Posterior vena cava (tissue), 2 donors: ENCODE results near the gene PHB1. TPM values are rescaled to one million over a fixed set of nuclear protein-coding genes. Genes with fewer than 3 reads are reported as not detected.
A peak's percentile ranks its signal among the peaks of the same experiment; 100 is the strongest.
"Not testable (repeated sequence)": the region's sequence is repeated elsewhere in the genome, so short reads cannot be mapped to it uniquely, and the experiment has no call there.

ENCODE experiments used
- DNase-seq: peaks from one replicate; pipeline ENCODE4 v3.0.0-alpha.2; 2020; ENCODE audit warnings: low spot score
- intact Hi-C, 2 donors: fragments of 100-400 bp; cut with DNase I; formaldehyde crosslinking; loops; one replicate each; pipeline versions ENCODE4 v1.14.1 to v1.14.2; 2022 to 2023
- total RNA-seq, 2 donors: library from RNA; stranded (reverse); fragmentation: NEBNext Ultra II Directional; extraction: Animal tissue kit (Norgen Biotek cat#: 25700); gene quantifications; one replicate each; pipeline ENCODE4 v1.2.1, GENCODE V29; 2021
- donor health status: DM: yes; HTN: yes; CAD: no.
- donor health status: DM: yes; HTN: yes; CAD: no.

The PHB1 gene
- total RNA-seq, 2 donors from 2014 or later, result 102 to 111 TPM

GRCh38 chr17:49388290-49388640 is 26.4 kb downstream of the PHB1 start:
- intact Hi-C loops, result no loop called here

GRCh38 chr17:49387498-49388289 is 27.0 kb downstream of the PHB1 start:
- intact Hi-C loops, result no loop called here
- DNase-seq, result no peak

More at GRCh38 chr17:49388290-49388640, 26.4 kb downstream of the PHB1 start:
- no peak for DNase-seq

DNA sequence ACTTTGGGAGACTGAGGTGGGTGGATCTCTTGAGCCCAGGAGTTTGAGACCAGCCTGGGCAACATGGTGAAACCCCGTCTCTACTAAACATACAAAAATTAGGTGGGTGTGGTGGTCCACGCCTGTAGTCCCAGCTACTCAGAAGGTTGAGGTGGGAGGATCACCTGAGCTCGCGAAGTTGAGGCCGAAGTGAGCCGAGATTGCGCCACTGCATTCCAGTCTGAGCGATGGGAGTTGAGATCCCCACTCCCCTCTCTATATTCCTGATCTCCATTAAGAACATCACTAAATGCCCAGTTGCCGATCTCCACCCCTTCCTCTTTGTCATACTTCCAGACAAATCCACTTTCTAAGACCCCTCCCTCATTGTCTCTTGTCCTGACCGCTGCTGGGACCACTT is 28.3 kb downstream of the PHB1 start:
- intact Hi-C loops, result no loop called here
- DNase-seq, result no peak

DNA sequence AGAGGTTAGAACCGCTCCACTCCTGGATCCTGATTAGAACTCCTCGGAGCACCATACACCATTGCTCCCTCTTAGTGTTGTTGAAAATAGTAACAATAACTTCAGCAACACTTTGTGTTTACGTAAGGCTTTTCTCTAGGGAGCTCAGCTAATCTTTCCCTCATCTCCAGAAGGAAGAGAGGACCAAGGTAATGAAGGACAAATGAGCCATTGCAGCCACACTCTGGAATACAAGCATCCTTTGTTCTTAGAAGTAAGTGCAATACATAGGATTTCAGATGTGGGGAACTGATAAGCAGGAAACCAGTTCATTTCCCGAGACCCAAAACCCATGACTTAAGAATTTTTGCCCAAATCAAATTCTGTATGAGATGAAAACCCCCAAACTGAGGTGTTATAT is 29.7 kb downstream of the PHB1 start:
- intact Hi-C loops, result no loop called here
- DNase-seq, result no peak

- intact Hi-C loops, result loop anchor here in 1 of 2 donors (1.0 kb wide), 1 partner anchor 73 kb away; no protein-coding TSS in a partner anchor
Measured at GRCh38 chr17:49383060-49383459, 31.6 kb downstream of the PHB1 start.

DNA sequence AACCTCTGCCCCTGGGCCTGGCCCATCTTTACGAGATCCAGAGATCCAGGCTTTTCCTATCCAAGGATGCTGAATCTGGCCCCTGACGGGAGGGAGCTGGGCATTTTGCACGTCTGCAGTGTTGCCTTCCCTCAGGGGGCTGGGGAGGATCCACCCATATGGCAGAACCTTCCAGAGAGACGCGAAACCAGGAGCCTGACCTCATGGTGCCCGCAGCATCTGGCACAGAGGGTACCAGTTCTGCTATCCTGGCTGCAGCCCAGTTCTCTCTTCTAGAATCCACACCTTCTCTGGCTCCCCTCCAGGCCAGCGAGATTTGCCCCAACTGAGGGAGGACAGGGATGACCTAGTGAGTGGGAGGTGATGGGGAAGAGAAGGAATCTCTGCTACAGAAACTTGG is 32.1 kb downstream of the PHB1 start:
- DNase-seq, result peak; percentile 60
- intact Hi-C loops, result no loop called here

More at GRCh38 chr17:49383060-49383459, 31.6 kb downstream of the PHB1 start:
- DNase-seq, result peak; percentile 41

DNA sequence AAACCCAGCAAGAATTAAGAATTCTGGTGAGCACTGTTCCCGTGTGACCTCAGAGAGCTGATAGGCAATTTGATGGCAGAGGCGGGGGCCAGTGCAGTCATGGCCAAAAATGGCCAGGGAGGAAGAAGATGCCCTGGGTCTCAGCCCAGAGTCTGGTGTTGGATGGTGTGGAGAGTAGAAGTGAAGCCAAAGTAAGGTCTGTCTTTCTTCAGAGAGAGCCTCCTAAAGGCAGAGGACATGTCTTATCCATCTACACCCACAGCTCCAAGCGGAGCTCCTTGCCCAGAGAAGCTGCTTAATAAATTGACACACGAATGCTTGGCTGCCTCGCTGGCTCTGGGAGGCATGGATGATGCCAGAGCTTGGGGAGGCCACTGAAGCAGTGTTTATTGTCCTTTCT is 32.9 kb downstream of the PHB1 start:
- intact Hi-C loops, result no loop called here
- peak; percentile 25 for DNase-seq

GRCh38 chr17:49381033-49381432 is 33.6 kb downstream of the PHB1 start:
- DNase-seq, result no peak
- intact Hi-C loops, result no loop called here

DNA sequence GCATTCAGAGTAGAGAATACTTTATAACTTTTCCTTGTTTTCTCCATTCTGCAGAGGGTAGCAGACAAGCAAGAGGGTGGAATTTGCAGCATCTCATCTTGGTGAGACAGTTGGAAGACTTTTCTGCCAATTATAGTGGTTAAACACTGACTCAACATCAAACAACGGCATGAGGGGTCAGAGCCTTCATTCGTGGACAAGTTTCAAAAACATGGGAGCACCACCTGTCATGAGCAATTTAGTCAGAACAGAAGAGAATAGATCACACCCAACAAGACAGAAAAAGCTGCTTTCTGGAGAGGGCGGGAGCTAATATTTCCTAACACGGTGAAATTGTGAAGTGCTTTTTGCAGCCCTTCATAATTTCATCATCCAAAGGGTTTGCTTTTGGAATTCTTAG is 34.8 kb downstream of the PHB1 start:
- DNase-seq, result no peak

GRCh38 chr17:49378311-49378710 is 36.4 kb downstream of the PHB1 start:
- intact Hi-C loops, result no loop called here
- DNase-seq, result no peak

More for the DNA sequence above, 34.8 kb downstream of the PHB1 start:
- intact Hi-C loops, result no loop called here

DNA sequence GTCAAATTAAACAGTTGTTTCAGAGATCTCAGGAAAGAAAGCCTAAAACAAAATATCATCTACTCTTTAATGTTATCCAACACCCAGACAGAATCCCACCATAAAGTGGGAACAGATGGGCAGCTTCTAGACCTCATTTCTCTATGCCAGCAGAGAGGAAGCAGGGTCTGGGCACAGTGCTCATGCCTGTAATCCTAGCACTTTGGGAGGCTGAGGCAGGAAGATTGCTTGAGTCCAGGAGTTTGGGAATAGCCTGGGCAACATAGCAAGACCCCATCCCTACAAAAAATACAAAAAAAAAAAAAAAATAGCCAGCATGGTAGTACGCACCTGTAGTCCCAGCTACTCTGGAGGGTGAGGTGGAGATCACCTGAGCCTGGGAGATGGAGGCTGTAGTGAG is 39.1 kb downstream of the PHB1 start:
- DNase-seq, result no peak
- intact Hi-C loops, result no loop called here

GRCh38 chr17:49373115-49373514 is 41.6 kb downstream of the PHB1 start:
- no peak for DNase-seq
- intact Hi-C loops, result no loop called here

DNA sequence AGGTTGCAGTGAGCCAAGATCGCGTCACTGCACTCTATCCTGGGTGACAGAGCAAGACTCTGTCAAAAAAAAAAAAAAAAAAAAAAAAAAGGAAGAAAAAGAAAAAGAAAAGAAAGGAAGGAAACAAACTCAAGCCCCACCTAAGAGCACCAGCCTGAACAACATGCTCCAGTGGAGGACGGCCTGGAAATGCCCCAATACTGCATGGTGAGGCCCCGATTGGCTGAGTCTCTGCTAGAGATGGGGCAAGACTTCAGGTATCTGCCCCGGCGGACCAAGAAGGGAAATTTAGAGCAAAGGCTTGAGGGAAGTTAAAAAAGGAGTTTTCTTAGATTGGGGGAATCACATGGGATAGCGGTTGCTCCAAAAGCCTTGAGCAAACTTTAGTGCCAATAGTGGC is 42.3 kb downstream of the PHB1 start:
- intact Hi-C loops, result no loop called here
- DNase-seq, result no peak

DNA sequence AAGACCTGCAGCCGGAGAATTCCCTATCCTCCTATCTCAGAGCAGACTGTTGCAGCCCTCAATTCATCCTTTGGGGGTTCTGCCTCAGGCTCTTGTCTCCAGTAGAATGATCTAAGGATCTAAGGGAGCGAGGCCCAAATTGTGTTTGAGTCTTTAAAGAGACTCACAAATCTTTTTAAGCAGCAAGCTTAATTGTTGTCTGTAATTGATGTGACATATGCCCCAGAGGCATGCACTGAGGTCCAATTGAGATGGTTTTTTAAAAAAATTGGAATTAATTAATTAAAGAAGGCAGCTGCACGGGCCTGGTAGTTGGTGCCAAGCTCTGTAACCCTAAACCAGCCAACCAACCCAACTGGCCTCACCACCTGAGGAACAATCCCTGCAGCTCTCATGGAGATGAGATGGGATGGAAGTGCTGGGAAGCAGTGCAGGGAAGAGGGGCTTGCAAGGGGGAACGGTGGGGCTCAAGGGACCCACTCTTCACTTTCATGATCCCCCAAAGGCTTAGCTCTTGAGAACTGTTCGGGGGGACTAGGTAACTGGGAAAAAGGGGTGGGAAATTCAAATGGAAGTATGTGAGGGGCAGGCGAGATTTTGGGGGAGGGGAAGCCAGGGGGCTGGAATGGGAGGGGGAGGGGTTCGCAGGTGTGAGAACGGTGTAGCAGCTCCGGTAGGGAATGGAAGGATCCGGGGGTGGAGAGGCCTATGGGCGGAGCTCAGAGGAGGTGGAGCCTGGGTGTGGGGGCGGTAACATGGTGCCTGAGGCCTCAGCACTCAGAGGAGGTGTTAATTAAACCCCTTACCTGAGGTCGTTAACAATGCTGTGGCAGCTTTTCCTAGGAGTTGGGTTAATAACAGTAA is 43.5 kb downstream of the PHB1 start:
- DNase-seq, result no peak
- intact Hi-C loops, result no loop called here

GRCh38 chr17:49369760-49370159 is 44.9 kb downstream of the PHB1 start:
- intact Hi-C loops, result no loop called here
- no peak for DNase-seq

GRCh38 chr17:49369089-49369488 is 45.6 kb downstream of the PHB1 start:
- intact Hi-C loops, result no loop called here
- no peak for DNase-seq

DNA sequence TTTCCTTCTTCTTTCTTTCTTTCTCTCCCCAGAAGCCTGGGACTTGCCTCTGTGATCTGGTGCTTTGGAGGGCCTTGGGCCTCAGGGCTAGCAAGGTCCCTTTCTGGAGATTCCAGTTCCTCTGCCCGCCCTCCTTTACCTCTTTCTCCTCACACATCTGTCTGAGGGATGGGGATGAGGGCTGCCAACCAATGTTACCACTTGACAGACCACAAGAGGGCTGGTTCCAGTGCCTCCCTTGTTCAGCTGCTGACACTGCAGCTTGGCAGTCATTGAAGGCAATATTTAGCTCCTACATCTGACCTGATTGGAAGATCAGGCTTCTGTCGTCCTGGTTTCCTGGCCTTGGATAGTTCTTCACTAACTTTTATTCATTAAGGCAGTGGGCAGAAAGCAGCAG is 49.0 kb downstream of the PHB1 start:
- intact Hi-C loops, result no loop called here
- DNase-seq, result no peak

GRCh38 chr17:49365126-49365525 is 49.6 kb downstream of the PHB1 start:
- DNase-seq, intact Hi-C loops: not testable (repeated sequence)

DNA sequence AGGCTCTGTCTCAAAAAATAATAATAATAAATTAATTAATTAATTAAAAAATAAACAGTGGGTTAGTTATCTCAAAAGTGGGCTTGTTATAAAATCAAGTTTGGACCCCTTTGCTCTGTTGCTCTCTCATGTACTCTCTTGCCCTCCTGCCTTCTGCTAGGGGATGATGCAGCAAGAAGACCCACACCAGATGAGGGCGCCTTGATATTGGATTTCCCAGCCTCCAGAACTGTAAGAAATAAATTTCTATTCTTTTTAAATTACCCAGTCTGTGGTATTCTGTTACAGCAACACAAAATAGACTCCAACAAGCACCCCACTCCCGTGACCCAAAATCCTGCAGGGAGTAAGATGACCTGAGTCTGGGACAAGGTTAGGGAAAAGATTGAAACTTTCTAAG is 50.6 kb downstream of the PHB1 start:
- no peak for DNase-seq
- intact Hi-C loops, result no loop called here

GRCh38 chr17:49363251-49363650 is 51.4 kb downstream of the PHB1 start:
- intact Hi-C loops, result no loop called here
- DNase-seq, result no peak

- intact Hi-C loops, result no loop called here
- no peak for DNase-seq
Measured at GRCh38 chr17:49362723-49363117, 52.0 kb downstream of the PHB1 start.
